NCI-H446 (cell line): ENCODE measurements around the gene ANKRD11.

Experiments
- DNase-seq, 2 experiments: peaks; one replicate each; lab custom pipeline; 2025; lab: John Stamatoyannopoulos, UW

ANKRD11 gene

DNA sequence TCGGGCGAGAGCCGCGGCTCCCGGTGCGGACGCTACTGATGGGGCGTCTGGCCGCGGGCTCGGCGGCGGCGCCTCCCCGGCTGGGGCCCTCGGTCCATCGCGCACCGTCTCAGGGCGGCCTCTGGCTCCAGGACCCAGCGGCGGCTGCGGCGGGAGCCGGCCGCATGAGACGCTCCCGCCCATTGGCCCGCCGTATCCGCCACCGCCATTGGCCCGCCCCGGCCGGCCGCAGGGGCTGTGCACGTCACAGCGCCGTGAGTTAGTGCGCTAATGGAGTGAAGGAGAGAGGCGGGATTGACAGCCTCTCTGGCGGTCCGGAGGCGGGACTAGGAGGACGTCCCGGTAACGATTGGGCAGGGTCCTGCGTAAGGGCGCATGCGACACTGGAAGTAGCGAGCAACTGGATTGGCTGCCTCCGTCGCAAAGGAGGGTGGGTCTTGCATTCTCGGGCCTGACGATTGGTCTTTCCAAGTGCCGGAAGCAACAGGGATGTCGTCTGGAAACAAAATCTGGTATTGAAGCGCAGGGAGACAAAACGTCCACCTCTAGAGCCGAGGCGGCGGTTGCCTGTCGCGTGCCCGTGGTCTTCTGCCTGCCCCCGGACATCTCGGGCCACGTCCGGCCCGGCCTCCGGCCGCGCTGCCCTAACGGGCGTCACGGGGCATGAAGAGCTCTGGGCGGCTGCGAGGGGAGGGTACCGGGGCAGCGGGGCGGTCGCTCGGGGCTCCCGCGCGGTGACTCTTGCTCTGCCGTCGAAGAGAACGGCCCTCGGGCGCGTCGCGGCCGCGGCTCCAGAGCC, at the start of gene ANKRD11:
ANKRD11 (minus strand) TSS at position 123 of the 799 bp plus-strand sequence. CDS start 173,542 bp downstream, outside the sequence.
- DNase-seq, result peak; percentile 90 to 97

DNA sequence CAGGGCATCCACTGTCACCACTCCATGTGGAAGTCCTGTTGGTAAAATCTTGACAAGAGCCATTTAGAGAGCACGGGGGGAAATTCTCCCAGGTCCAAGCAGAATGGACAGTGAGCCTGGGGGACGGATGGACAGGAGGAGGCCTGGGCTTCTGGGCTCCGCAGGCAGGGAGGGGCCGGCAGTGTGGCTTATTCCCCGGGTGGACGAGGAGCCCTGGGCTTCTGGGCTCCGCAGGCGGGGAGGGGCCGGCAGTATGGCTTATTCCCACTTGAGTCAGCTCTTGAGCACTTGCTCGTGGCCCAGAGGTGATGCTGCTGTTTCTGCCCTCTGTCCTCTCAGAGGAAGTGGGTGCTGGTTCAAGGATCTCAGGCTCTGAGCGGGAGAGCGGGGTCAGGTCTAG, 47.9 kb upstream of the ANKRD11 start:
- no peak for DNase-seq

DNA sequence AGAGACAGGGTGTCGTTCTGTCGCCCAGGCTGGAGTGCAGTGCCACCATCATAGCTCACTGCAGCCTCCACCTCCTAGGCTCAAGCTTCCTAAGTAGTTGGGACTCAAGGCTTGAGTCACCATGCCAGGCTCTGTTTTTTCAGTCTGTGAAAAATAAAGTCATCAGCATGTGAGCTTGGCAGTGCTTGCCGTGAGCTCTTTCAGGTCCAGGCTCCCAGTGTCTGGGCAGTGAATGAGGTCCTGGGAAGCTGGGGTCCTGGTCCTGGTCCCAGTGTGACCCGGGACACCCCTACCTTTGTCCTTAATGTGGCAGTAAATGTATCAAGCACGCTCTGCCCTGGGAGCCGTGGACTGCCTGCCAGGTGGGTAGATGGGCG, 47.2 kb upstream of the ANKRD11 start:
- DNase-seq, result no peak

DNA sequence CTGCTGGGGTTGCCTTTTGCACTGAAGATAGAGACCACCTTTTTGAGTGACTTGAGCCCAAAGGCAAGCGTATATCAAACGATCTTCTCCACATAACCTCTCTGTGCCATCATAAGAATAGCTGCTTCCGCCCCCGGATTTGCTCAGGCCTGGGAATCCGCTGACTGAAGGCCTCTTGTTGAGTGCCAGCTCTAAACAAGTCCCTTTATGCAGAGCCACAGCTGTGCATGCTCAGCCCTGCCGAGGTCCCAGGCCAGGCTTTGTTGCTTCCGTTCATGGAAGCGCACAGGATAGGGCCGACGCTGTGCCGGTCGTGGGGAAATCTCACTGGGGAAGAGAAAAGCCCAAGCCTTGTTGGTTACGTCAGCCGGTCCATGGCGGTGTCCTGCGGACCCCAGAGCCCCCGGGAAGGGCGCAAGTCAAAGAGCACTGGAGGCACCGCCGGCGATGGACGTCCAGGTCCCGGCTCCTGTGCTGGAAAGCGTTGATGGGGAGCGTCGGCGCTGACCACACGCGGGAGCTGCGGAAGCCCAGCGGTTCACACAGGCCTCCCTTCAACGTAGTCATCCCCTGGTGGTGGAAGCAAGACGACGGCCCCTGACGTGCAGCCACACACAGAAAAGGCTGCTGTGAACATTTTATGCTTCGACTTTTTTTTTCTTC, 46.7 kb upstream of the ANKRD11 start:
- DNase-seq, result no peak

DNA sequence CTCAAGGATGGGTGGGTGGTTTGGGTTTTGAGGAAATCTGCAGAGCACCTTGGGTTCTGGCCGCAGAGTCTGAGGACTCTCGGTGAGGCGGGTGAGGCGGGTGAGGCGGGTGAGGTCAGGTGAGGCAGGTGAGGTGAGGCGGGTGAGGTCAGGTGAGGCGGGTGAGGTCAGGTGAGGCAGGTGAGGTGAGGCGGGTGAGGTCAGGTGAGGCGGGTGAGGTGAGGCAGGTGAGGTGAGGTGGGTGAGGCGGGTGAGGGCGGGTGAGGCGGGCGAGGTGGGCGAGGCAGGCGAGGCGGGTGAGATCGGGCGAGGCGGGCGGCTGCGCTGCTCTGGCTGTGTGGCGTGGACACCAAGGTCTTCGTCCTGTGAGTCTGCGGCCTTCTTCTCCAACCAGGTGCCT, 46.0 kb upstream of the ANKRD11 start:
- no peak for DNase-seq

DNA sequence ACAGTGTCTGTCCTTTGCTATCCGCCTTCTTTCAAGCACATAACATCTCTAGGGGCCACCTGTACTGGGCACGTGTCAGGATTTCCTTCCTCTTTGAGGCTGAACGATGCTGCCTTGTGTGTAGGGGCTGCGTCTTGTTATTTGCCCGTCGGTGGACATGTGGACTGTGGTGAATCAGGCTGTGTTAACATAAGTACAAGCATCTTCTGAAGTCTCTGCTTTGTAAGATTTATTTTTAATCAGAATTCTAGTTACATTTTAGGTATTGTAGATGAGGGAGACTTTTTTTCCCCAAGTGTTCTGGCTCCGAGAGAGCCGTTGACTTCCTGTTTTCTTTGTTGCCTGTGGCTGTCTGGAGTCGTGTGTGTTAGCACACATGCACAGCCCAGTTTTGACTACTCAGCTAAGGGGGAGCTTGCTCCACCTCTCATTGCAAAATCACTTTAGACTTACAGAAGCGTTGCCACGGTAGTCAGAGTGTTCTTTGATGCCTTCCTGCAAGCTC, 43.9 kb upstream of the ANKRD11 start:
- DNase-seq, result no peak

DNA sequence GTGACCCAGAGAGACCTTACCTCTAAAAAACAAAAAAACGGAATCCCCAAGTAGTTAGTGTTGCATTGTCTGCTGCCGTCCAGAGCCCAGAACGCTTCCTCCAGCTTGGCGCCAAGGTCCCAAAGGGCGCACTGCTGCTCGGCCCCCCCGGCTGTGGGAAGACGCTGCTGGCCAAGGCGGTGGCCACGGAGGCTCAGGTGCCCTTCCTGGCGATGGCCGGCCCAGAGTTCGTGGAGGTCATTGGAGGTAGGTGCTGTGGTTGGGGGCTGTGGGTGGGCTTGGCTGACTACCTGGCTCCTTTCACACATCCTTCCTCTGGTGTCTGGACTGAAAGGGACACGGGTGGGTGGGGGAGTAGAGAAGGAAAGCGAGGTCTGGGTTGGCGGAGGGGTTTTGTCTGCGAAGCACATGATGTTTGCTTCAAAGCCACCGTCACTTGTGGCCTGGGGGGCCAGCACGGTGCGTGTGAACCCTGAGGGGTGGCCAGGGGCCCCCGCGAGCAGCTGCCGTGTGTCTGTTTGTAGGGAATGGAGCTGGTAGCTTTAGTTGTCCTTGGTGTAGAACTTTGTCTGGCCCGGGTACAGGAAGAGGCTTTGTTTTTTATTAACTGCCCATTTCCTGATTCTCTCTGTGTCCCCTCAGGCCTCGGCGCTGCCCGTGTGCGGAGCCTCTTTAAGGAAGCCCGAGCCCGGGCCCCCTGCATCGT, 41.6 kb upstream of the ANKRD11 start:
- DNase-seq, result no peak

DNA sequence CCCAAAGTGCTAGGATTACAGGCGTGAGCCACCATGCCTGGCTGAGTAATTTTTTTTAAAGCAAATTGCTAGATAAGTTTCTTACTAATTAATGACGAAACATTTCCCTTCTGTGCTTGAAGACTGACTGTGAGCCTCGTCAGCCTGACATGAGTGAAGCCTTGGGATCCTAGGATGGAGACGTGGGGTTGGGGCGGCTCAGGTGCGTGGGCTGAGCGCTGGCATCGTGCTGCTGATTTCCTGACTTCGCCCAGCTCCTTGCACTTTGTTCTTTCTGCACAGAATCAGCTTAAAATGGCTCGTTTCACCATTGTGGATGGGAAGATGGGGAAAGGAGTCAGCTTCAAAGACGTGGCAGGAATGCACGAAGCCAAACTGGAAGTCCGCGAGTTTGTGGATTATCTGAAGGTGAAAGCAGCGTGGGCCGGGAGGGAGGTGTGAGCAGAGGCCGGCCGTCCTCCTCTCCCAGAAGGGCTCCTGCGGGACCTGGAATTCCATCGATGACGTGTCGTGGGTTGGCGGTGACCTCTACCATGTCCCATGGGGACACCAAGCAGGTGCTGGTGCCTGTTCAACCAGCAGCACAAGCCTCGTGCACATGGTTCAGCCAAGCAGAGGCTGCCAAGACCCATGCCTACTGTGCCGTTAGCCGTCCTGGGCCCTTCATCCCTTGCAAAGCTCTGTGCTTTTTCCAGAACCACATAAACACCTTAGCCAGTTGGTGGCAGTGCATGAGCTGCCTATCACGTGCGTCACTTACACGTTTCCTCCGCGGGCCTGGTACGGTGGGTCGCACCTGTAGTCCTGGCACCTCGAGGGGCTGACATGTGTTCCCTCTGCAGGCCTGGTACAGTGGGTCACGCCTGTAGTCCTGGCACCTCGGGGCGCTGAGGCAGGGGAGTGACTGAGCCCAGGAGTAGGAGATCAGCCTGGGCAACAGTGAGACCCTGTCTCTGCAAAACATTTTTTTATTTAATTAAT, 40.3 kb upstream of the ANKRD11 start:
- no peak for DNase-seq

DNA sequence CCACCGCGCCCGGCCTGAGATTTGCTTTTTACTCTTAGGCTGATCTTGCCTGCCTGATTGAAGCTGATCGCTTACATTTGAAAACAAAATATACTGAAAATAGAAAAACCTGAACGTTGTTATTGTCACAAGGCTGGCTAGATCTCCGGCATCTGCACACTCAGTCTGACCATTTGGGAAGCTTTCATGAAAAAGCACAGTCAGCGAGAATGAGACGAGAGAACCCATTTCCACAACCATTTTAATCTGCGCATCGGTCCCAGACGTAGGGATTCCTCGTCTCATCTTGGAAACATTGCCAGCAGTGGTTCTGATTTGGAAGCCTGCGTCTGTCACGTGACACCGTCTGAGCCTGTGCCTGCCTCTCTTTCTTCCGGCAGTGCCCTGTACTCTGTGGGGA, 38.7 kb upstream of the ANKRD11 start:
- no peak for DNase-seq

DNA sequence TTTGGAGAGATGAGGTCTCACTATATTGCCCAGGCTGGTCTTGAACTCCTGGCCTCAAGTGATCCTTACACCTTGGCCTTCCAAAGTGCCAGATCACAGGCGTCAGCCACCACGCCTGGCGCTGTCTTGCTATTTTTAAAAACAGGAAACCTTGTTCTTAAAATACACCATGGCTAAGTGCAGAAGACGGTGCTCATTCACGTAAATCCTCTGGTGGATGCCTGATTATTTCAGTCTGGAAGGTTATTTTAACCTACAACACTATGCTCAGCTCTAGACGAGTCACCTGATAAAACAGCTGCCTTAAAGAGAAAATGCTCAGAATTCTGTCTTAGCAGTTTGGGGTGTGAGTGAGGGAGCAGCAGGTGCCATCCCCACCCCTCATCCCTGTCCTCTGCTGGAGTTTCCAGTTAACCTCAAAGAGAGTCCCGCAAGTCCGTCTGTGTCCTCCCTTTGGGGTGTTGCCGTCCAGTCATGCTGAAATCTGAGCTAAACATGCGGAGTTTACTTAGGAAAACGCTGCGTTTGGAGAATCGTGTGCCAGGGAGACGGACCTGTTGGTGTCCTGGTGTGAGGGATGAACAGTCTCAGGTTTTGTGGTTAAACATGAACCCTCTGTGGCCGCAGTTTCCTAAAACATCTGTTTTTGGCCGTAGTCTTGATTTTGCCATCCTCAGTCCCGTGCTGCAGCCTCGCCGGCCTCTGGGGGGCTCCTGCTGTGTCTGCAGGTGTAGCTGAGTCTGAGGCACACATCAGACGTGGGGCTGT, 35.0 kb upstream of the ANKRD11 start:
- DNase-seq, result no peak

DNA sequence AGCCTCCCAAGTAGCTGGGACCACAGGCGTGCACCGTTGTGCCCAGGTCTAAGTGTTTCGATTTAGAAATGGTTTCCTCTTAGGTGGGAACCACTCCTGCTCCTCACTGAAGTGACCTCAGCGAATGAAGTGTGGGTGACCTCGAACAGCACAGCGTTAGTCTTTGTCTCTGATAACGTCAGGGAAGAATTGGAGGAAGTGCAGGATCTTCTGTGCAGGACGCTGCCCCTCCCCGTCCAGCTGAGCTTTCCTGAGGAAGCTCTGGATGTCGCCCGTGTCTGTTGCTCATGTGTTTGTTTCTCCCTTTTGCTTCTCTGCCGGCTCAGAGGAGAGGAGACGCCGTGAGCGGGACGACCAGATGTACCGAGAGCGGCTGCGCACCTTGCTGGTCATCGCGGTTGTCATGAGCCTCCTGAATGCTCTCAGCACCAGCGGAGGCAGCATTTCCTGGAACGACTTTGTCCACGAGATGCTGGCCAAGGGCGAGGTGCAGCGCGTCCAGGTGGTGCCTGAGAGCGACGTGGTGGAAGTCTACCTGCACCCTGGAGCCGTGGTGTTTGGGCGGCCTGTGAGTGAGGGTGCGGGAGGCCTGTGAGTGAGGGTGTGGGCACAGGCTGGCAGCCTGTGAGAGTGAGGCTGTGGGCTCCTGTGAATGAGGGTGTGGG, 33.5 kb upstream of the ANKRD11 start:
- no peak for DNase-seq

DNA sequence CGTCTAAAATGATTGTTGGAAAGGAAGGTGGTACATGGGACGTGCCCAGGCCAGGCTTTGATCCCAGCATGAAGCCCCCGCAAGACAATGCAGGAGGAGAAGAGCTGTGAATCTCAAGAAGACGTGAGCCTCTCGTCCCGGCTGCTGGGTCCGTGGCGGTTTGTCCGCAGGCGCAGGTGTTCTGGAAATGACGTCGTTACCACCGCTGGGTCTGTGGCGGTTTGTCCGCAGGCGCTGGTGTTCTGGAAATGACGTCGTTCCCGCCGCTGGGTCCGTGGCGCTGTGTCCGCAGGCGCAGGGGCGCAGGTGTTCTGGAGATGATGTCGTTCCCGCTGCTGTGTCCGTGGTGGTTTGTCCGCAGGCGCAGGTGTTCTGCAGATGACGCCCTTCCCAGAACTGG, 31.9 kb upstream of the ANKRD11 start:
- DNase-seq, result no peak

DNA sequence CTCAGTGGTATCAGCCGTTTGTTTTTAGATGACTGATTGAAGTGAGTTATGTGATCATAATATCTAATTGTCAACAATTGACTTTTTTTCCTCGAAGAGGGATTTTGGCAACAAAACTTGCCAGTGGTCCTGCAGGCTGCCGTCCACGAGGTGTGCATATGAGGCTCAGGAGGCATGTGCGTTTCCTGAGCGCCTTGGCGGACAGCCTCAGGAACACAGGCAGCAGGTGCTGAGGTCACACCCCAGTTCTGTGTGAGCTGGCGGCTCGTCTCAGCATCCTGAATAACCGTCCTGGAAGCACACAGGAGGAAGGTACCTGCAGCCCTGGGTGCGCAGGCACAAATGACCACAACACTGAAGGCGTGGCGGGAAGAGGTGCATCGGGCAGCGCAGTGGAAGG, 29.5 kb upstream of the ANKRD11 start:
- DNase-seq, result no peak

DNA sequence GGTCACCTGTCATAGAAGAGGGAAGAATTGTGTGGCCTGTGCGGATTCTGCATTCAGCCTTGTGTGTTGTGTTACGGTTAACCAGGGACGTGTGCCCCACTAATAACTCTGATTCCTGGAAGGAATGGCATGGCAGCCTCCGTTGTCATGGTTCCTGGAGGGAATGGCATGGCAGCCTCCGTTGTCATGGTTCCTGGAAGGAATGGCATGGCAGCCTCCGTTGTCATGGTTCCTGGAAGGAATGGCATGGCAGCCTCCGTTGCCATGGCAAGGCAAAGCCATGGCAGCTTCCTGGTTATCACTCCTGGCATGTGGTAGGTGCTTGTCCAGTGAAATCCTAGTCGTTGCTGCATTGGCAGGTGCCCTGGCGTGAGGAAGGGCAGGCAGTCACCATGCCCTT, 26.8 kb upstream of the ANKRD11 start:
- DNase-seq, result no peak

DNA sequence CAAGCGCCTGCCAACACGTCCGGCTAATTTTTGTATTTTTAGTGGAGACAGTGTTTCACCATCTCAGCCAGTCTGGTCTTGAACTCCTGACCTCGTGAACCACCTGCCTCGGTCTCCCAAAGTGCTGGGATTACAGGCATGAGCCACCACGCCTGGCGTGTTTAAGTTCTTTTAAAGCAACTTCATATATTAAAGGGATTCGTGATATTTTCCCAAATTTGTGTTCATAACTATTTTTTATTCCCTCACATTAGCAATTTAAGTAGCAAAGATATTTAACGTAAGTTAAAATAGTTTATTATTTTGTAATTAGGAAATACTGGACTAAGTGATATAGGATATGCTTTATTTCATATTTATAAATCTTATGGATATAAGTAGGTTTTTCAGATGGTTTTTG, 22.1 kb upstream of the ANKRD11 start:
- DNase-seq, result no peak

DNA sequence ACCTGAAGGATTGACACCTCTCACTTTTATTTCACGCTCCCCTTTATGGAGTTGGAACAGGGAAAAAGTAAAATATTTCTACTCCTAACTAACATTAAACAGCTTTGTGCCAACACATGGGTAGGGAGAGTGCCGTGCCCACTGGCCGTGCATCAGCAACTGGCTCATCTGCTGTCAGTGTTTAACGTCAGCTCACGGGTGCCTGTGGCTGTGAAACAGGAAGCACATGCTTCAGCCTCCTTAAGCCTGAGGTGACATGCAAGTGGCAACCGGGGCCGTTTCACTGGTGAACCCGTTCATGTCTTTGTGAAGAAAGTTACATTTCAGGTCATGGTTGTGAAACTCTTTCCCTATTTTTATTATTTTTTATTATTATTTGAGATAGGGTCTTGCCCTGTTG, 21.0 kb upstream of the ANKRD11 start:
- DNase-seq, result no peak

DNA sequence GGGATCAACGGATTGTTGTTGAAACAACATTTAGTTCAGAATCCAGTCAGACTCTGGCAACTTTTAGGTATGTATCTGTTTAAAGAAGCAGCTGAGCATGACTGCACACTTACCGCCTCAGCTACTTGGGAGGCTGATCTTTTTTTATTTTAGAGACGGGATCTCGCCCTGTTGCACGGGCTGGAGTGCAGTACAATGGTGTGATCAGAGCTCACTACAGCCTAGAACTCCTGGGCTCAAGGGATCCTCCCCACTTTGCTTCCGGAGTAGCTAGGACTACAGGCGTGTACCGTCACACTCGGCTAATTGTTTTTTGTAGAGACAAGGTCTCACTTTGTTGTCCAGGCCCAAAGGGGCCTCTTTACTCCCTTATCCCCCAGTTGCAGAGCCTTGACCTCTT, 20.2 kb upstream of the ANKRD11 start:
- DNase-seq, result no peak

DNA sequence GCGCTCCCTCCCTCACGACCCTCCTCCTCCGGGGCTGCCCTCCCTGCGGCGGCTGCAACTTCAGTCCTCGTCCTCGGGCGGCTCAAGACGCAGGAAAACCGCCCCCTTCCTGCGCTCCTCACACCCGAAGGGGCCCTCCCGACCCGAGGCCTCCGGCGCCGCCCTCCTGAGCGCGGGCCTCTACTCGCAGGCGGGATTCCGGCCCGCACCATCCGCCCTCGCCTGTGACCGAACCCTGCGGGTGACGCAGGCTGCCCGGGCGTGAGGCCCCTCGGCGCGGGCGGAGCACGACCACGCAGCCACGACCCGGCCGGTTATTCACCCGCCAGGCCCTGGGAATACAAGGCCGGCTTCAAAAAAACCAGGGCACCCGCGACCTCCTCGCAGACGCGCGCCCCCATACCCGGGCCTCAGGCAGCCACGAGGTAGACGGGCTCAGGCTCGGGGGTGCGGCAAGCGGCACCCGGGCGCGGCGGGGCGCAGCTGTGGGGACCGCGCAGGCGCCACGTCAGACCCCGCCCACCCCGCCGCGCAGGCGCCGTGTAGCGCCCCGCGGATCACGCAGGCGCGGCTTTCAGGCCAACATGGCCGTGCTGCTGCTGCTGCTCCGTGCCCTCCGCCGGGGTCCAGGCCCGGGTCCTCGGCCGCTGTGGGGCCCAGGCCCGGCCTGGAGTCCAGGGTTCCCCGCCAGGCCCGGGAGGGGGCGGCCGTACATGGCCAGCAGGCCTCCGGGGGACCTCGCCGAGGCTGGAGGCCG, 17.7 kb upstream of the ANKRD11 start, which contains the start of gene SPG7:
SPG7 (plus strand) TSS at position 570 of the 757 bp plus-strand sequence; CDS start at position 585, 15 bp downstream.
- DNase-seq, result peak; percentile 21 to 80

DNA sequence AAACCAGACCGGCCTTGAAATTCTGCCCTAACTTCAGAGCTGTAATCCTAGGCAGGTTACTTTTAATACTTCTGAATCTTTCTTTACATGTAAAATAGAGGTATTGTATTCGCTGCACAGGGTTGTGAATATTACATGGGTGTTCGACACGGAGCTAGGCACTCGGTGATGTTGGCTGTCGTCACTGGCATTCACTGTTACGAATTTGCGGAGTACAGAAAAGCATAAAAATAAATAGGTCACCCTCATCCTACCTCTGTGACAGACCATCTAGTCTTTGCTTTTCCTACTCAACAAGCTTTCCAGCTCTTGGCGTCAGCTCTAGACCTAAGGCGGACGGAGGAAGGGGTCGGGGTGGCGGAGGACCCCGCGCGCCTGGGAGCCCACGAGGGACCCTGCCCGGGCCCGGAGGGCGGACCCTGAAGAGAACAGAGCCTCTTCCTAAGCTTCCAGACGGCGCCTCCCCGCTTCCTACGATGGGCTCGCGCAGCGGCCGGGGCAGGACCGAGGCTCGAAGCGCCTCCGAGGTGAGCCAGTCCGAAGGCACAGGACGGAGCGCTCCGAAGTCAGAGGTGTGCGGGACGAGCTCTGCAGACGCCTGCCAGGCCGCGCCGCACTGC, 17.0 kb upstream of the ANKRD11 start:
- DNase-seq, result no peak
